ENCODE results near the gene APLP1.
"Not testable (repeated sequence)": the region's sequence is repeated elsewhere in the genome, so short reads cannot be mapped to it uniquely, and the experiment has no call there.

GRCh38 chr19:35891819-35892218 lies 23.4 kb downstream of the APLP1 start:
- not testable (repeated sequence) for TF ChIP-seq CTCF, POLR2A (IDR thresholded peaks at IDR 0.05)

Measured in thyroid gland (tissue), 4 donors.